Coronary artery (tissue), 2 donors: ENCODE data around the gene RNF212.

ENCODE experiments used
- DNase-seq: peaks from one replicate; pipeline ENCODE4 v3.0.0-alpha.2; 2017; ENCODE audit warnings: low spot score
- H3K27ac ChIP-seq, 2 donors: fragments of 200-600 bp; sonication (generic); one replicate each; pipeline ENCODE4 v1.5.1; 2016 to 2019
- H3K4me3 ChIP-seq: fragments of 200-600 bp; sonication (generic); 2 replicates; pipeline ENCODE4 v1.5.1; 2016; ENCODE audit warnings: mild to moderate bottlenecking, moderate library complexity
- TF ChIP-seq, protein P1 (sequence below): fragments of 200-600 bp; sonication (generic); IDR thresholded peaks from one replicate; pipeline ENCODE4 v1.5.1; 2019; ENCODE audit warnings: antibody characterized with exemption

RNF212 gene

DNA sequence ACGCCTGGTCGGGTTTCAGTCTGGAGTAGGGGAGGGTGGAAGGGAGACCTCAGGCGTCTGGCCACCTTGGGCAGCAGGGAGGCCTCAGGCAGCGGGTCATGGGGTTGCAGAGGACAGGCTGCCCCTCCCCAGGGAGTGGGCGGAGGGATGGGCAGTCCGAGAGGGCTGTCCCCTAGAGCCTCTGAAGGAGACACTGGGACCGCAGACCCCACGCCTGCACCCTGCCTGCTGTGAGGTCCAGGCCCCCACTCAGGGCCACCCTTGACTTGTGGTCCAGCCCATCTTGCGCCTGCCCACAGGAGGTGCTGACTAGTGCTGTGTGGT lies 85.5 kb downstream of the RNF212 start:
- H3K4me3 ChIP-seq: no peak overlapping the region
- TF ChIP-seq, protein P1, sequence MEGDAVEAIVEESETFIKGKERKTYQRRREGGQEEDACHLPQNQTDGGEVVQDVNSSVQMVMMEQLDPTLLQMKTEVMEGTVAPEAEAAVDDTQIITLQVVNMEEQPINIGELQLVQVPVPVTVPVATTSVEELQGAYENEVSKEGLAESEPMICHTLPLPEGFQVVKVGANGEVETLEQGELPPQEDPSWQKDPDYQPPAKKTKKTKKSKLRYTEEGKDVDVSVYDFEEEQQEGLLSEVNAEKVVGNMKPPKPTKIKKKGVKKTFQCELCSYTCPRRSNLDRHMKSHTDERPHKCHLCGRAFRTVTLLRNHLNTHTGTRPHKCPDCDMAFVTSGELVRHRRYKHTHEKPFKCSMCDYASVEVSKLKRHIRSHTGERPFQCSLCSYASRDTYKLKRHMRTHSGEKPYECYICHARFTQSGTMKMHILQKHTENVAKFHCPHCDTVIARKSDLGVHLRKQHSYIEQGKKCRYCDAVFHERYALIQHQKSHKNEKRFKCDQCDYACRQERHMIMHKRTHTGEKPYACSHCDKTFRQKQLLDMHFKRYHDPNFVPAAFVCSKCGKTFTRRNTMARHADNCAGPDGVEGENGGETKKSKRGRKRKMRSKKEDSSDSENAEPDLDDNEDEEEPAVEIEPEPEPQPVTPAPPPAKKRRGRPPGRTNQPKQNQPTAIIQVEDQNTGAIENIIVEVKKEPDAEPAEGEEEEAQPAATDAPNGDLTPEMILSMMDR: no peak
- no peak for DNase-seq
- no peak overlapping the region for H3K27ac ChIP-seq

DNA sequence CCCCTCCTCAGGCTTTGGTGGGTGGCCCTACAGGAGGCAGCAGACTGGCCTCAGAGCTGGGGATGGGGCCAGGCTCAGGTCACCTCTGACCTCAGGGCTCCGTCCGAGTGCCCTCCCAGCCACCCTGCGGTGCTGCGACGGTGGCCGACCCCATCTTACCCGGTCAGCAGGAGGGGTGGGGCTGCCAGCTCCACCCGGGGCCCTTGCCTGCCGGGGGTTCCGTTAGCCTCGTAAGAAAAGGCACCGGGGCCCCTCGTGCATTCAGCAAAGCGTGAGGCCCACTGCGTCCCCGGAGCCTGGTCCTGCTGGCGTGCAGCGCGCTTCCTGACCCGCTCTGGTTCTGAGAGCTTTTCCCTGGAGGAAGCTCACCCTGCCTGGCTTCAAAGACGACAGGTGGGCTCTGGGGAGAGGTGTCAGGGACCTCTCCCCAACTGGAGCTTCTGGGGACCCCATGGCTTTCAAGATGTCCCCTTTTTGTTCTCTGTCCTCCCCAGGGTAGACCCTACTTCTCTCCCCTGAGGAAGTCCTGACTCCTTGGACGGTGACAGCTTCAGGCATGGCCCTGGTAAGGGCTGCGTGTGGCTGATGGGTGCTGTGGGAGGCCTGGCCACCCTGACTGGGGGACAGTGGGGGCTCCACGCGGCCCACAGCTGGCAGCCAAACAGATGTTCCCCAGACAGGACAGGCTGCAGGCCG lies 86.0 kb downstream of the RNF212 start:
- TF ChIP-seq, protein P1: no peak
- no peak for DNase-seq
- no peak overlapping the region for H3K27ac ChIP-seq
- H3K4me3 ChIP-seq: no peak overlapping the region

DNA sequence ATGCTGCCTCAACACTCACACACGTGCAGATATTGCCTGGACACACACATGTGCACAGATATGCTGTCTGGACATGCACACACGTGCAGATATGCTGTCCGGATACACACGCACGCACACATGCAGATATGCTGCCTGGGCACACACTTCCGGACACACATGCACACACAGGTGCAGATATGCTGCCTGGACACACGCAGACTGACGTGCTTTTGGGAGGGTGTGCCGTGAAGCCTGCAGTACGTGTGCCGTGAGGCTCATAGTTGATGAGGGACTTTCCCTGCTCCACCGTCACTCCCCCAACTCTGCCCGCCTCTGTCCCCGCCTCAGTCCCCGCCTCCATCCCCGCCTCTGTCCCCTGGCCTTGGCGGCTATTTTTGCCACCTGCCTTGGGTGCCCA lies 87.2 kb downstream of the RNF212 start:
- Histone ChIP-seq H3K27ac (no peak overlapping the region), H3K4me3 (no peak overlapping the region)
- TF ChIP-seq, protein P1: no peak
- no peak for DNase-seq

DNA sequence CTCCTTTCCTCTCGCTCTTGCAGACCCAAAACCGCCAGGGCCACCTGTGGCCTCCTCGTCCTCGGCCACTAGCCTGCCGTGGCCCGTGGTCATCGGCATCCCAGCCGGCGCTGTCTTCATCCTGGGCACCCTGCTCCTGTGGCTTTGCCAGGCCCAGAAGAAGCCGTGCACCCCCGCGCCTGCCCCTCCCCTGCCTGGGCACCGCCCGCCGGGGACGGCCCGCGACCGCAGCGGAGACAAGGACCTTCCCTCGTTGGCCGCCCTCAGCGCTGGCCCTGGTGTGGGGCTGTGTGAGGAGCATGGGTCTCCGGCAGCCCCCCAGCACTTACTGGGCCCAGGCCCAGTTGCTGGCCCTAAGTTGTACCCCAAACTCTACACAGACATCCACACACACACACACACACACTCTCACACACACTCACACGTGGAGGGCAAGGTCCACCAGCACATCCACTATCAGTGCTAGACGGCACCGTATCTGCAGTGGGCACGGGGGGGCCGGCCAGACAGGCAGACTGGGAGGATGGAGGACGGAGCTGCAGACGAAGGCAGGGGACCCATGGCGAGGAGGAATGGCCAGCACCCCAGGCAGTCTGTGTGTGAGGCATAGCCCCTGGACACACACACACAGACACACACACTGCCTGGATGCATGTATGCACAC lies 88.3 kb downstream of the RNF212 start:
- Histone ChIP-seq H3K4me3 (no peak overlapping the region), H3K27ac (no peak overlapping the region)
- DNase-seq: no peak
- TF ChIP-seq, protein P1: no peak

DNA sequence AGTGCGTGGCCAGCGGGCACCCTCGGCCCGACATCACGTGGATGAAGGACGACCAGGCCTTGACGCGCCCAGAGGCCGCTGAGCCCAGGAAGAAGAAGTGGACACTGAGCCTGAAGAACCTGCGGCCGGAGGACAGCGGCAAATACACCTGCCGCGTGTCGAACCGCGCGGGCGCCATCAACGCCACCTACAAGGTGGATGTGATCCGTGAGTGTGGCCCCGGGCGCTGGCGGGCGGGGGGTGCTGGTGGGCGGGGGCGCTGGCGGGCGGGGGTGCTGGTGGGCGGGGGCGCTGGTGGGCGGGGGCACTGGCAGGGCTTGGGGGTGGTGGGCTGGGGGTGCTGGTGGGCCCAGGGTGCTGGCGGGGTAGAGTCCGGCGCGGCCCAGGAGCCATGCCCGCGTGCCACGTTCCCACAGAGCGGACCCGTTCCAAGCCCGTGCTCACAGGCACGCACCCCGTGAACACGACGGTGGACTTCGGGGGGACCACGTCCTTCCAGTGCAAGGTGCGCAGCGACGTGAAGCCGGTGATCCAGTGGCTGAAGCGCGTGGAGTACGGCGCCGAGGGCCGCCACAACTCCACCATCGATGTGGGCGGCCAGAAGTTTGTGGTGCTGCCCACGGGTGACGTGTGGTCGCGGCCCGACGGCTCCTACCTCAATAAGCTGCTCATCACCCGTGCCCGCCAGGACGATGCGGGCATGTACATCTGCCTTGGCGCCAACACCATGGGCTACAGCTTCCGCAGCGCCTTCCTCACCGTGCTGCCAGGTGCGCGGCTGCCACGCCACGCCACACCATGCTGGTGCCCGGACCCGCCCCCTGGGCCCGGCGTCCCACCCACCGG lies 89.2 kb downstream of the RNF212 start:
- no peak overlapping the region for H3K27ac ChIP-seq
- no peak overlapping the region for H3K4me3 ChIP-seq
- TF ChIP-seq, protein P1: no peak
- no peak for DNase-seq

GRCh38 chr4:1023075-1023640 lies 90.2 kb downstream of the RNF212 start:
- TF ChIP-seq, protein P1: no peak
- H3K4me3 ChIP-seq: no peak overlapping the region
- H3K27ac ChIP-seq: no peak overlapping the region
- DNase-seq: no peak
